Natural killer cell (primary cell): ENCODE measurements around the gene CADM2. TPM values are rescaled to one million over a fixed set of nuclear protein-coding genes. Genes with fewer than 3 reads are reported as not detected.

Experiments
- ATAC-seq, 3 donors: fragments of 150-1000 bp in 2 of 3; fragments of 200-7000 bp in 1 of 3; cut with Tn5 transposase; 1 replicate in 1 of 3; 2 replicates in 2 of 3; pipeline ENCODE4 v1.10.0; 2021; ENCODE audit warnings: mild to moderate bottlenecking in 2 of 3, moderate library complexity in 2 of 3
- DNase-seq, 2 donors: peaks; one replicate each; pipeline versions ENCODE4 v3.0.0 to v3.0.0-alpha.2; 2013 to 2021; ENCODE audit warnings: mixed read lengths in 1 of 2
- H3K27ac ChIP-seq: one replicate; pipeline ENCODE4 v1.5.1; 2013; ENCODE audit warnings: mild to moderate bottlenecking, low read length
- H3K27me3 ChIP-seq: one replicate; pipeline ENCODE4 v1.6.1; 2013; ENCODE audit warnings: low read length; ENCODE audit not compliant: control insufficient read depth, insufficient read depth
- H3K36me3 ChIP-seq: one replicate; pipeline ENCODE4 v1.6.1; 2013; ENCODE audit warnings: low read length; ENCODE audit not compliant: control insufficient read depth, insufficient read depth
- H3K4me1 ChIP-seq: one replicate; pipeline ENCODE4 v1.6.1; 2013; ENCODE audit warnings: low read length; ENCODE audit not compliant: control insufficient read depth, insufficient read depth
- H3K4me3 ChIP-seq: one replicate; pipeline ENCODE4 v1.5.1; 2013; ENCODE audit warnings: low read length
- H3K9me3 ChIP-seq: one replicate; pipeline ENCODE4 v1.6.1; 2013; ENCODE audit warnings: low read length; ENCODE audit not compliant: control insufficient read depth, insufficient read depth
- H3K27ac Mint-ChIP-seq, 2 donors: one replicate each; pipeline ENCODE4 v1.8.0; 2022; ENCODE audit warnings: mild to moderate bottlenecking in 2 of 2, mixed read lengths in 2 of 2, moderate library complexity in 1 of 2
- H3K27me3 Mint-ChIP-seq, 2 donors: one replicate each; pipeline ENCODE4 v1.8.0; 2022; ENCODE audit warnings: low read depth in 2 of 2, mixed read lengths in 2 of 2
- H3K36me3 Mint-ChIP-seq: one replicate; pipeline ENCODE4 v1.8.0; 2022; ENCODE audit warnings: mixed read lengths
- H3K4me1 Mint-ChIP-seq, 2 donors: one replicate each; pipeline ENCODE4 v1.8.0; 2022; ENCODE audit warnings: mixed read lengths in 2 of 2
- H3K4me3 Mint-ChIP-seq: one replicate; pipeline ENCODE4 v1.8.0; 2022; ENCODE audit warnings: mild to moderate bottlenecking, moderate library complexity, mixed read lengths
- H3K9me3 Mint-ChIP-seq, 2 donors: one replicate each; pipeline ENCODE4 v1.8.0; 2022; ENCODE audit warnings: mixed read lengths in 2 of 2
- WGBS: methylation state at CpG from one replicate; pipeline ENCODE4 v1.1.7; 2013; ENCODE audit warnings: missing lambda C conversion rate; ENCODE audit not compliant: insufficient coverage; 5-methylcytosine and 5-hydroxymethylcytosine counted together
- intact Hi-C: fragments of 100-400 bp; cut with micrococcal nuclease; formaldehyde crosslinking; loops from one replicate; pipeline ENCODE4 v1.14.2; 2022
- total RNA-seq, 4 donors: library from RNA; stranded (reverse); fragments of 120-200 nt in 1 of 4; gene quantifications; one replicate each; pipeline versions ENCODE4 v1.2.3 to v1.2.4, GENCODE V29; 2013 to 2022
- TF ChIP-seq, protein P1 (sequence below): fragments of 200-600 bp; IDR thresholded peaks from one replicate; pipeline ENCODE4 v1.8.0; 2022; ENCODE audit warnings: antibody characterized with exemption

CADM2 gene
- total RNA-seq, 3 donors from 2014 or later (not counting 1 experiment from before 2014, with no cell fraction given), result 0.07 TPM; not detected in 2

DNA sequence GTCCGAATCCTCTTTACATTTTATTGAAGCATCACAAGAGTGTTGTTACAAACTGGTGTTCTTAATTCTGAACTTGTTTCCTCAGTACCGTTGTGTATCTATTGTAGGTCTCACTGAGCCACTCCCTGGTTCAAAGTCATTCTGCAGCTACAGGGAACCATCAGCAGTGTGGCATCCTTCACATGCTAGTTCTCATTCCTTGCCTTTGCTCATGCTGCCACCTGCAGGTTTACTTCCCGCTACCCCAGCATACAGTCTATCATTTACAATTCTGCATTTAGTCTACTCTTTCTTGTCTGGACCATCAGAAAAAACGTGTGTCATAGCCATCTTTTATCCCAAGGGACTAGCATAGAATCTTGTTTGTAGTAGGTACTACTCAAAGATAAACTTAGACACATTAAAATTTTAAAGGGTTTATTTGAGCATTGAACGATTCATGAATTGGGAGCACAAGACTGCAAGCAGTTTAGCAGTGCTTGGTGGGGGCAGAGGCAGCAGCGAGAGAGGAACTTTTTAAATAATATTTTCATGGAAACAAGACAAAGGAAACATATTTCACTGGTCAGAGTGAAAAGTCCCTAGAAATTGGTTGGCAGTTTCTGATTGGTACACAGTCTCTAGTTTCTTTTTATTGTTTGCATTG is 402.1 kb downstream of the CADM2 start:
- ATAC-seq (no peak), DNase-seq (no peak)
- Histone ChIP-seq H3K4me3 (no peak overlapping the region), H3K4me1 (no peaks in the 10 kb centered on the region), H3K27ac (no peak overlapping the region), H3K9me3 (no peaks in the 10 kb centered on the region), H3K27me3 (no peaks in the 10 kb centered on the region), H3K36me3 (no peaks in the 10 kb centered on the region)
- 50% methylated on average over 6 of the region's 6 CpGs for WGBS
- Mint-ChIP-seq H3K9me3 (peaks cover 6 to 9% of the 10 kb centered on the region in 2 donors), H3K27me3 (no peaks in the 10 kb centered on the region), H3K4me3 (no peak overlapping the region), H3K36me3 (no peaks in the 10 kb centered on the region), H3K4me1 (no peaks in the 10 kb centered on the region), H3K27ac (no peak overlapping the region)
- TF ChIP-seq, protein P1, sequence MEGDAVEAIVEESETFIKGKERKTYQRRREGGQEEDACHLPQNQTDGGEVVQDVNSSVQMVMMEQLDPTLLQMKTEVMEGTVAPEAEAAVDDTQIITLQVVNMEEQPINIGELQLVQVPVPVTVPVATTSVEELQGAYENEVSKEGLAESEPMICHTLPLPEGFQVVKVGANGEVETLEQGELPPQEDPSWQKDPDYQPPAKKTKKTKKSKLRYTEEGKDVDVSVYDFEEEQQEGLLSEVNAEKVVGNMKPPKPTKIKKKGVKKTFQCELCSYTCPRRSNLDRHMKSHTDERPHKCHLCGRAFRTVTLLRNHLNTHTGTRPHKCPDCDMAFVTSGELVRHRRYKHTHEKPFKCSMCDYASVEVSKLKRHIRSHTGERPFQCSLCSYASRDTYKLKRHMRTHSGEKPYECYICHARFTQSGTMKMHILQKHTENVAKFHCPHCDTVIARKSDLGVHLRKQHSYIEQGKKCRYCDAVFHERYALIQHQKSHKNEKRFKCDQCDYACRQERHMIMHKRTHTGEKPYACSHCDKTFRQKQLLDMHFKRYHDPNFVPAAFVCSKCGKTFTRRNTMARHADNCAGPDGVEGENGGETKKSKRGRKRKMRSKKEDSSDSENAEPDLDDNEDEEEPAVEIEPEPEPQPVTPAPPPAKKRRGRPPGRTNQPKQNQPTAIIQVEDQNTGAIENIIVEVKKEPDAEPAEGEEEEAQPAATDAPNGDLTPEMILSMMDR, result no peak
- intact Hi-C loops, result no loop called here

DNA sequence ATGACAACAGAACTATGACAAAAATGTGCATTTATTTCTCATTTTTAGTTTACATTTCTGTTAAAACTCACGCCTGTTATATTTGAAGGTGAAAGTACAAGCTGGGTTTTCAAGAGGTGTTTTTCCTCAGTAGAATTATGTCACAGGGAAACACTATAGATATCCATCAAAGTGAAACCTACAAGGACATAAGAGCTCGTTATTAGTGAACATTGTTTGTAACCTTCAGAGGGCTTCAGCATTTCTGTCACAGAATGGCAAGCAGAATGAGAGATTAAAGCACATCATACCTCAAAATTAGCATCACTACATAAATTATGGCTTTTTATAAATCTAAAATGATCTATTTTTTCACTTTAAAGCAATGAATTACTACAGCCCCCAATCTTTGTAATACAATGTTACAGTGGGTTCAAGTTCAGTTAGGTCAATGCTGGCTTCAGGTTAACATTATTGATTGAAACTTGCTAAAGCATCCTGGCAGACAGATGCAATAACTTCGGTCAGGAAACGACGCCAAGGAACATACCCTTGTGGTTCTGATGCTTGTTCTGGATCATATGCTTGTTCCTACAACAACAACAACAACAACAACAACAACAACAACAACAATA is 405.6 kb downstream of the CADM2 start:
- ATAC-seq (no peak), DNase-seq (no peak)
- no peak overlapping the region for H3K4me3 ChIP-seq
- Mint-ChIP-seq H3K4me1 (no peaks in the 10 kb centered on the region), H3K27ac (no peak overlapping the region), H3K36me3 (no peaks in the 10 kb centered on the region), H3K27me3 (no peaks in the 10 kb centered on the region), H3K4me3 (no peak overlapping the region), H3K9me3 (peaks cover 0 to 8% of the 10 kb centered on the region in 2 donors)
- H3K36me3 ChIP-seq, result no peaks in the 10 kb centered on the region
- no peaks in the 10 kb centered on the region for H3K9me3 ChIP-seq
- H3K27ac ChIP-seq, result no peak overlapping the region
- intact Hi-C loops, result no loop called here
- no peaks in the 10 kb centered on the region for H3K4me1 ChIP-seq
- H3K27me3 ChIP-seq, result no peaks in the 10 kb centered on the region
- WGBS, result 87% methylated on average over 4 of the region's 5 CpGs
- TF ChIP-seq, protein P1, result no peak

DNA sequence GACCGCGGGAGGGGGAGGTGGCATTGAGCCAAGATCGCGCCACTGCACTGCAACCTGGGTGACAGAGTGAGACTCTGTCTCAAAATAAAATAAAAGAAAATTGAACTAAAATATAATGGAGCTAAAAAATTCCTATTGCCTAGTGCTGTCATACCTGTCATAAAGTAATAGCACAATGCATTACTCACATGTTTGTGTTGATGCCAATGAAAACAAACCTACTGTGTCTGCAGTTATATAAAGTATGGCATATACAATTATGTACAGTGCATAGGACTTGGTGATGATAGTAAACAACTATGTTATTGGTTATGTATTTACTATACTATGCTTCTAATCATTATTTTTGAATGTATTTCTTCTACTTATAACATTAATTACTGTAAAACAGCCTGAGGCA is 411.6 kb downstream of the CADM2 start:
- Mint-ChIP-seq H3K4me1 (no peaks in the 10 kb centered on the region), H3K9me3 (peaks cover 8 to 9% of the 10 kb centered on the region in 2 donors), H3K4me3 (no peak overlapping the region), H3K36me3 (no peaks in the 10 kb centered on the region), H3K27me3 (no peaks in the 10 kb centered on the region), H3K27ac (no peak overlapping the region)
- 86% methylated on average over 4 of the region's 4 CpGs for WGBS
- TF ChIP-seq, protein P1, result no peak
- intact Hi-C loops, result no loop called here
- Histone ChIP-seq H3K27ac (no peak overlapping the region), H3K4me1 (no peaks in the 10 kb centered on the region), H3K9me3 (no peaks in the 10 kb centered on the region), H3K4me3 (no peak overlapping the region), H3K27me3 (no peaks in the 10 kb centered on the region), H3K36me3 (no peaks in the 10 kb centered on the region)
- ATAC-seq, result no peak
- no peak for DNase-seq

DNA sequence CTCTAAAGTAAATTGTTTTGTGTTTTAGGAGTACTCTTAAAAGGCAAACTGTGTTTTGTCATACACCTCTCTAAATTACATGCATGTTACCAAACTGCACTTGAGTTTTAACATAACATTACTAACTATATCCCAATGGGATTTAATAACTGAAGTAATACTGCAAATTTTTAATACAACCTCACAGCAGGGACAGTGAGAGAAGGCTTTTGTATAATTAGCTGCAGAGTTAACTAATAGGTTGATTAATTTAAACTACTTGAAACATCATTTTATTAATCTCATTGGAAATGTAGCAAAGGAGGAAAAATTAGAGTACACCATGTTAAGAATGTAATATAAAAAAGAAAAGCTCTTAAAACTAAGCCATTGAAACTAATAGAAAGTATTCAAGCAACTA is 417.3 kb downstream of the CADM2 start:
- H3K27me3 ChIP-seq, result no peaks in the 10 kb centered on the region
- ATAC-seq (no peak), DNase-seq (no peak)
- no peaks in the 10 kb centered on the region for H3K4me1 ChIP-seq
- no peaks in the 10 kb centered on the region for H3K9me3 ChIP-seq
- no peaks in the 10 kb centered on the region for H3K4me1 Mint-ChIP-seq
- no peaks in the 10 kb centered on the region for H3K27me3 Mint-ChIP-seq
- H3K36me3 Mint-ChIP-seq, result no peaks in the 10 kb centered on the region
- no peak overlapping the region for H3K27ac ChIP-seq
- intact Hi-C loops, result no loop called here
- H3K4me3 ChIP-seq, result no peak overlapping the region
- H3K9me3 Mint-ChIP-seq, result peaks cover 9 to 10% of the 10 kb centered on the region in 2 donors
- H3K36me3 ChIP-seq, result no peaks in the 10 kb centered on the region
- TF ChIP-seq, protein P1, result no peak
- H3K27ac Mint-ChIP-seq, result no peak overlapping the region
- no peak overlapping the region for H3K4me3 Mint-ChIP-seq
